Spleen (tissue), 7 donors: ENCODE data around the gene ZNF37A.

Source experiments
- POLR2A ChIP-seq, 3 donors: fragments of 450-650 bp; IDR thresholded peaks; one replicate each; pipeline ENCODE4 v1.5.1; 2017; ENCODE audit warnings: antibody characterized with exemption in 3 of 3, mild to moderate bottlenecking in 1 of 3
- POLR2AphosphoS5 ChIP-seq, 3 donors: sonication (generic); formaldehyde crosslinking; IDR thresholded peaks; one replicate each; pipeline ENCODE4 v1.5.1; 2017; ENCODE audit warnings: antibody characterized with exemption in 3 of 3
- TF ChIP-seq, protein P1 (sequence below), 11 experiments: fragments of 200-600 bp in 7 of 11; fragments of 450-650 bp in 4 of 11; sonication (generic) in 4 of 11; IDR thresholded peaks in 8 of 11; conservative IDR thresholded peaks in 3 of 11; 1 replicate in 7 of 11; 2 replicates in 4 of 11; pipeline versions ENCODE4 v1.4.0 to v1.8.0; 2016 to 2021; ENCODE audit warnings: antibody characterized with exemption in 11 of 11, inconsistent platforms in 4 of 11, mild to moderate bottlenecking in 1 of 11
- donor health status: DM: no; HTN: no; CAD: no; lungs with moderate emphysema.
- donor health status: DM: no; HTN: no; CAD: no.
- donor health status: DM: no; HTN: no; CAD: no.

DNA sequence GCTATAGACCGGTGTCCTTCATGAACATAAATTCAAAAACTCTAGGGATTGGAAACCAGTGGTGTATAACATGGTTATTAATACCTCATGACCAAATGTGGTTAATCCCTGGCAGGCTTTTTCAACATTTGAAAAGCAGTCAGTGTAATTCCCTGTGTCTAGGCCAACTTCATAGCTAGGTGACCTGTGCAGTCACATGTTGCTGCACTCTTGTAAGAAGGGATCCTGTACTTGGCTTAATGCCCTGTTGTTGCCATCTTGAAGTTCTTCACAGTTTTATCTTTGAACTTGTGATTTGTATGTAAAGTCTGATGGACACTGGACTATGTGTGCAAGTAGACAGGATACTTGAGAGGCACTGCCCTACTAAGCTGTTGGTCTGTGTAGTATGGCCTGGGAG, 43.9 kb upstream of the ZNF37A start:
- TF ChIP-seq POLR2A (IDR thresholded peaks at IDR 0.05) (no peak), POLR2AphosphoS5 (IDR thresholded peaks at IDR 0.05) (no peak)
- TF ChIP-seq, protein P1, sequence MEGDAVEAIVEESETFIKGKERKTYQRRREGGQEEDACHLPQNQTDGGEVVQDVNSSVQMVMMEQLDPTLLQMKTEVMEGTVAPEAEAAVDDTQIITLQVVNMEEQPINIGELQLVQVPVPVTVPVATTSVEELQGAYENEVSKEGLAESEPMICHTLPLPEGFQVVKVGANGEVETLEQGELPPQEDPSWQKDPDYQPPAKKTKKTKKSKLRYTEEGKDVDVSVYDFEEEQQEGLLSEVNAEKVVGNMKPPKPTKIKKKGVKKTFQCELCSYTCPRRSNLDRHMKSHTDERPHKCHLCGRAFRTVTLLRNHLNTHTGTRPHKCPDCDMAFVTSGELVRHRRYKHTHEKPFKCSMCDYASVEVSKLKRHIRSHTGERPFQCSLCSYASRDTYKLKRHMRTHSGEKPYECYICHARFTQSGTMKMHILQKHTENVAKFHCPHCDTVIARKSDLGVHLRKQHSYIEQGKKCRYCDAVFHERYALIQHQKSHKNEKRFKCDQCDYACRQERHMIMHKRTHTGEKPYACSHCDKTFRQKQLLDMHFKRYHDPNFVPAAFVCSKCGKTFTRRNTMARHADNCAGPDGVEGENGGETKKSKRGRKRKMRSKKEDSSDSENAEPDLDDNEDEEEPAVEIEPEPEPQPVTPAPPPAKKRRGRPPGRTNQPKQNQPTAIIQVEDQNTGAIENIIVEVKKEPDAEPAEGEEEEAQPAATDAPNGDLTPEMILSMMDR (IDR thresholded peaks at IDR 0.05 in 8 of 11, conservative IDR thresholded peaks at IDR 0.05 in 3 of 11), result no peak
